GM13977 (cell line): ENCODE data around the gene HEG1.
"Not testable (repeated sequence)": the region's sequence is repeated elsewhere in the genome, so short reads cannot be mapped to it uniquely, and the experiment has no call there.

Experiments used
- DNase-seq: peaks from one replicate; pipeline ENCODE4 v3.0.0; 2012; ENCODE audit warnings: low spot score
- in situ Hi-C: fragments of 300-500 bp; cut with MboI; formaldehyde crosslinking; loops from one replicate; pipeline ENCODE4 v1.12.0; 2022; ENCODE audit warnings: low sequenced_read_pairs, low pct_unique_long_range_greater_than_20kb, mixed read lengths, inconsistent platforms; ENCODE audit not compliant: unreplicated experiment
- TF ChIP-seq, protein P1 (sequence below): IDR thresholded peaks from 2 replicates; pipeline ENCODE4 v1.5.1; 2012; ENCODE audit warnings: mild to moderate bottlenecking, control low read depth; ENCODE audit not compliant: insufficient read depth; ENCODE audit errors: extremely low read depth, missing control alignments

HEG1 gene

DNA sequence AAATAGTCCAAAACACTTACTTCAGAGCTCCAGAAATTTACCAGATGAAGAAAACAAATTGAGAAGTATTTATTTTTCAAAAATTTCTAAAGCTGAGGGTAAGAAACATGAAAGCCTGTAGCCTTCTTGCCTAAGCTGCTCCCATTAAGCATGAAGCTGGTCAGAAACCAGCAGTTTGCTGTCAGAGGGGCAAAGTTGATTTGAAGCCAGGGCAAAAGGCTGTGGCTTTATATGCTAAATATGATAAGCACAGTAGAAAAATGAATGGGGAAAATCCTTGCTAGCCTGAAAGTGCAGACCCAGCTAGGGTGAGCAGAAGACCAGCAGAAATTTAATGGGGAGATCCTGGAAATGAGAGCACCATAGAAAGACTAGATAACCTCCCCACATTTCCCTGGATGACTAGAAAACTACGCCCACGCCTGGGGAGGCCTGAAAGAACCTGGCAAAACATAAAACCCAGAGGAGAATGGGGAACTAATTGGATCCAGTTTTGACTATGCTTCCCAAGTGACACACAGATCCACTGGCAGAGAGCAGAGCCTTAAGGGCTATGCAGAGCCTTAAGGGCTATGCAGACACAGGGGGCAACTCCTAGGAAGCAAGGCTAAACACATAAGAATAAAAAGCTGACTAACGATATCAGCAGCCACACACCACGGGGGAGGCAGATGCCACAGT, 43.0 kb upstream of the HEG1 start:
- in situ Hi-C loops, result no loop called here
- TF ChIP-seq, protein P1, sequence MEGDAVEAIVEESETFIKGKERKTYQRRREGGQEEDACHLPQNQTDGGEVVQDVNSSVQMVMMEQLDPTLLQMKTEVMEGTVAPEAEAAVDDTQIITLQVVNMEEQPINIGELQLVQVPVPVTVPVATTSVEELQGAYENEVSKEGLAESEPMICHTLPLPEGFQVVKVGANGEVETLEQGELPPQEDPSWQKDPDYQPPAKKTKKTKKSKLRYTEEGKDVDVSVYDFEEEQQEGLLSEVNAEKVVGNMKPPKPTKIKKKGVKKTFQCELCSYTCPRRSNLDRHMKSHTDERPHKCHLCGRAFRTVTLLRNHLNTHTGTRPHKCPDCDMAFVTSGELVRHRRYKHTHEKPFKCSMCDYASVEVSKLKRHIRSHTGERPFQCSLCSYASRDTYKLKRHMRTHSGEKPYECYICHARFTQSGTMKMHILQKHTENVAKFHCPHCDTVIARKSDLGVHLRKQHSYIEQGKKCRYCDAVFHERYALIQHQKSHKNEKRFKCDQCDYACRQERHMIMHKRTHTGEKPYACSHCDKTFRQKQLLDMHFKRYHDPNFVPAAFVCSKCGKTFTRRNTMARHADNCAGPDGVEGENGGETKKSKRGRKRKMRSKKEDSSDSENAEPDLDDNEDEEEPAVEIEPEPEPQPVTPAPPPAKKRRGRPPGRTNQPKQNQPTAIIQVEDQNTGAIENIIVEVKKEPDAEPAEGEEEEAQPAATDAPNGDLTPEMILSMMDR, result no peak
- no peak for DNase-seq

DNA sequence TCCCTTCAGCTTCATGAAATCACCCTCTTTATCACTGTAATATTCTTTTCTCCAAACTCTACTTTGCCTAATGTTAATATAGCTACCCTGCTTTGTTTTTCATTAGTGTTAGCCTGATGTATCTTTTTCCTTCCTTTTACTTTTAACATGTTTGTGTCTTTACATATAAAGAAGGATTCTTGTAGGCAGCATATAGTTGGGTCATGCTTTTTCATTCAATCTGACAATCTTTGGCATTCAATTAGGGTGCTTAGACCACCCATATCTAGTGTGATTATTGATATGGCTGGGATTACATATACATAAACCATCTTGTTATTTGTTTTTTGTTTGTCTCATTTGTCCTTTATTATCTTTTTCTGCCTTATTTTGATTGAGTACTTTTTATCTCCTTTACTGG, 34.9 kb upstream of the HEG1 start:
- in situ Hi-C loops, result no loop called here
- DNase-seq, result no peak
- TF ChIP-seq, protein P1, result no peak

DNA sequence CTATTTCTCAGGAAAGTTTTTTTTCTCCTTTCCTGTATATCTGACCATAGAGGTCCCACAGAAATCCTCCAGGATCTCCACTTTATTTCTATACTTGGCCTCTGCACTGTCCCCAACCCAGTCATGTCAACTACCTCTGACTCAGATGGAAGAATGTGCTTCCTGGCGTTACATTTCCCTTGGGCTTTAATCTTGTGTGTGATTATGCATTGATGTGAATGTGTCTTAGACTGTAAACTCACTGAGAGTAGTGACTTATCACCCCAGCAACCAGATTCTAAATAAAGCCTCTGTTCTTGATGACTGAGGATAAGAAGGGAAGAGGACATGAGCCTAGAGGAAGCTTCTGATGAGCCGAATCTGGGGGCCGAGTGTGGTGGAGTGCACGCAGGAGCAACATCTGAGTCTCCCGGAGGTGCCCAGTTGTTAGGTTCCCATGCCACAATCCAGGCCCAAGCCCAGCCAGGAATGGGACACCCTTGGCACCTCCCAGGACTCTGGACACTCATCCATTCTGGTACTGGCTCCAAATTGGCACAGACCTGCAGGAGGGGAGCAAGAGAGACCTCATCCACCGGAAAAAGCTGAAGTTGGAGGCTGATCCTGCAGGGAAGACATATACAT, 32.1 kb upstream of the HEG1 start:
- DNase-seq, result no peak
- TF ChIP-seq, protein P1, result no peak
- in situ Hi-C loops, result no loop called here

DNA sequence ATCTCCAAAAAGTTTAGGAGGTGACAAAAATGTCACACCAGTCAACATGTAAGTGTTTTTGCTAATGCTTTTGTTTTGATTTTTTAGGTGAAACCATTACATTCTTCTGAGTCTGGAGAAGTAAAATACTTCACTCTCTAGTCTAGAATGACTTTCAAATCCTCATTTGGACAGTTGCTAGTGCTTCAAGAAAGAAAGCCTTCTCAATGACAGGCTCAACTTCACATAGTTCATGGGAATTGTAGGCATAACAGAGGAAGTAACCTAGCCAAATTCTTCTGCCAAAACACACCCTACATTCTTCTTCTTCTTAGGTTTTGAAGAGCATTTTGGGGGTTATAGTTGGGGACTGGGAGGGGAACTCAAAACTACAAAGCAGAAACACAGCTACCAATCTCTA, 29.4 kb upstream of the HEG1 start:
- TF ChIP-seq, protein P1, result no peak
- in situ Hi-C loops, result no loop called here
- DNase-seq, result no peak

DNA sequence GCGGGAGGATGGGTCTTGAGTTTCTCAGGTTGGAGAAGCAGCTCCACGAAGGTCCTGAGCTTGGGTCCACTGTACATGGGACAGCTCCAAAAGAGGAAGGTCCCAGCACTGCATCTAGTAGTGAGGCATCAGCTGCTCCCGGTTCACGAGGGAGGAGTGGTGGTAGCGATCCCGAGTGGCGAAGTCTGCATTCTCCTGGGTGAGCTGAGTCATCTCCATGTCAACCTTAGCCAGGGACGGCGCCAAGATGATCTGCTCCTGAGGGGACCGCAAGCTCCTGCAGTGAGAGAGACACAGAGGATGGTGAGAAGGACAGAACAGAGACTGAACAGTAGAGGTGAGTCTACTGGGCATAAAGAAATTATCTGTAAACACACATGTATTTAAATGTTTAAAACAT, 28.0 kb upstream of the HEG1 start:
- TF ChIP-seq, protein P1, result no peak
- DNase-seq, result no peak
- in situ Hi-C loops, result no loop called here

DNA sequence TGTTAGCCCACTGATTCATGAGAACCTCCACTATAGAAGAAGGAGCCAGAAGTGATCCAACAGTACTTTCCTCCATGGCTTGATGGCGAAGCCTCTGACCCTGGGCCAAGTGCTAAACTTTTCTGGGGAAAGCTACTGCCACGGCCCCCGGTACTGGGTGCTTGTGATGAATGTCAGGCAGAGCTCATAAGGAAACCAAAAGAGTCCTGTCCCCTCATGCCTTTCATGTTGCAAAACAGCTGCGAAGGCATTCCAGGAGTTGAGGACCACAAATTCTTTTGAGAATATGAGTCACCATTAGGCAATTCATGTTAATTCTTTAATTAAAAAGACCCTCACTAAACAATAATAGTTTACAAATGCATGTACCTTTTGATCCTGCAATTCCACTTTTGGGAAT, 26.5 kb upstream of the HEG1 start:
- in situ Hi-C loops, DNase-seq: not testable (repeated sequence)

DNA sequence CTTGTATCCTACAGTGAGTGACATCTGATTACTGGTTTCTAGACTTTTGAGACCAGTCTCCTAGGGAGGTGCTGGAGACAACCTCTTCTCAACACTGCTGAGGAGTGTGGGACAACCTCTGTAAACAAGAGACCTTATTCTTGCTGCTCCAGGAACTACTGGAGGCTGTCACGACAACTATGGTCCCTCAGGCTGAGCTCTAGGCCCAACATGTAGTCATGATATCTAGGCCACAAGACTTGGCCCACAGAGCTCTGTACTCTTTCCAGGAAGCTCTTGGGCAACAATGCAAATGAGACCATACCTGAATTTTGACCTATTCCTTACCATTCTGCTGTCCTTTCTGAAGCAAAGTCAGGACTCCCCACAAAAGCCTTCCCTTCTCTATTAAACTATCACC, 24.3 kb upstream of the HEG1 start:
- TF ChIP-seq, protein P1, result no peak
- DNase-seq, result no peak
- in situ Hi-C loops, result no loop called here
